Mesenchymal stem cell (in vitro differentiated cells and primary cell): ENCODE measurements around the gene C10orf143. TPM values are rescaled to one million over a fixed set of nuclear protein-coding genes. Genes with fewer than 3 reads are reported as not detected.

Experiments
- DNase-seq: peaks from one replicate; pipeline ENCODE4 v3.0.0-alpha.2; 2013
- H2AFZ ChIP-seq: one replicate; pipeline ENCODE4 v1.6.1; 2013; ENCODE audit warnings: low read depth, mild to moderate bottlenecking, control low read depth, inconsistent platforms, low read length, moderate library complexity
- H2AK5ac ChIP-seq: 2 replicates; pipeline ENCODE4 v1.6.1; 2013; ENCODE audit warnings: low read length, moderate library complexity, mild to moderate bottlenecking, inconsistent platforms; ENCODE audit not compliant: severe bottlenecking
- H2BK120ac ChIP-seq: one replicate; pipeline ENCODE4 v1.6.1; 2013; ENCODE audit warnings: low read depth, mild to moderate bottlenecking, inconsistent platforms, low read length, moderate library complexity
- H2BK12ac ChIP-seq, 2 experiments: one replicate each; pipeline ENCODE4 v1.6.1; 2013; ENCODE audit warnings: inconsistent platforms in 2 of 2, low read length in 2 of 2, mild to moderate bottlenecking in 2 of 2, moderate library complexity in 2 of 2, control low read depth in 1 of 2
- H2BK15ac ChIP-seq: one replicate; pipeline ENCODE4 v1.6.1; 2013; ENCODE audit warnings: mild to moderate bottlenecking, low read depth, inconsistent platforms; ENCODE audit not compliant: poor library complexity, severe bottlenecking
- H2BK5ac ChIP-seq: 2 replicates; pipeline ENCODE4 v1.6.1; 2013; ENCODE audit warnings: low read depth, mild to moderate bottlenecking, low read length, control low read depth, inconsistent platforms; ENCODE audit not compliant: poor library complexity, severe bottlenecking
- H3K14ac ChIP-seq, 2 experiments: one replicate each; pipeline ENCODE4 v1.6.1; 2013; ENCODE audit warnings: inconsistent platforms in 2 of 2, low read length in 2 of 2, control low read depth in 1 of 2, mild to moderate bottlenecking in 1 of 2, moderate library complexity in 1 of 2
- H3K18ac ChIP-seq, 2 experiments: one replicate each; pipeline ENCODE4 v1.6.1; 2013; ENCODE audit warnings: inconsistent platforms in 2 of 2, low read length in 2 of 2, control low read depth in 1 of 2, low read depth in 1 of 2, mild to moderate bottlenecking in 1 of 2
- H3K23ac ChIP-seq, 2 experiments: one replicate each; pipeline ENCODE4 v1.6.1; 2013; ENCODE audit warnings: inconsistent platforms in 2 of 2, low read length in 2 of 2, mild to moderate bottlenecking in 2 of 2, moderate library complexity in 2 of 2, control low read depth in 1 of 2
- H3K27ac ChIP-seq: 2 replicates; pipeline ENCODE4 v1.5.1; 2013; ENCODE audit warnings: mild to moderate bottlenecking, moderate library complexity, low read length, control low read depth, inconsistent platforms; ENCODE audit not compliant: poor library complexity, severe bottlenecking
- H3K27me3 ChIP-seq, 2 experiments: 2 replicates each; pipeline versions ENCODE4 v1.6.1 to v1.7.0; 2013; ENCODE audit warnings: low read length in 2 of 2, mild to moderate bottlenecking in 2 of 2, moderate library complexity in 2 of 2, control low read depth in 1 of 2, inconsistent platforms in 1 of 2; ENCODE audit not compliant: control insufficient read depth in 1 of 2, insufficient read depth in 1 of 2
- H3K36me3 ChIP-seq, 2 experiments: 2 replicates each; pipeline versions ENCODE4 v1.6.1 to v1.7.0; 2013; ENCODE audit warnings: low read length in 2 of 2, control low read depth in 1 of 2, inconsistent platforms in 1 of 2, low read depth in 1 of 2, mild to moderate bottlenecking in 1 of 2; ENCODE audit not compliant: insufficient read depth in 2 of 2, control insufficient read depth in 1 of 2
- H3K4ac ChIP-seq, 2 experiments: one replicate each; pipeline ENCODE4 v1.6.1; 2013; ENCODE audit warnings: inconsistent platforms in 2 of 2, low read length in 2 of 2, mild to moderate bottlenecking in 2 of 2, moderate library complexity in 2 of 2, control low read depth in 1 of 2, low read depth in 1 of 2
- H3K4me1 ChIP-seq: 2 replicates; pipeline ENCODE4 v1.6.1; 2013; ENCODE audit warnings: low read depth, low read length, control low read depth; ENCODE audit not compliant: control insufficient read depth, insufficient read depth
- H3K4me2 ChIP-seq: 2 replicates; pipeline ENCODE4 v1.6.1; 2013; ENCODE audit warnings: low read length, mild to moderate bottlenecking, inconsistent platforms; ENCODE audit not compliant: poor library complexity, severe bottlenecking
- H3K4me3 ChIP-seq, 2 experiments: 2 replicates each; pipeline versions ENCODE4 v1.5.1 to v1.7.0; 2013; ENCODE audit warnings: low read length in 2 of 2, mild to moderate bottlenecking in 2 of 2, control low read depth in 1 of 2, low read depth in 1 of 2; ENCODE audit not compliant: insufficient read depth in 1 of 2
- H3K79me1 ChIP-seq: replicated peaks from 2 replicates; pipeline ENCODE4 v1.6.1; 2013; ENCODE audit warnings: mild to moderate bottlenecking, control low read depth, low read length, inconsistent platforms; ENCODE audit not compliant: poor library complexity, severe bottlenecking
- H3K9ac ChIP-seq: 2 replicates; pipeline ENCODE4 v1.7.0; 2013; ENCODE audit warnings: mild to moderate bottlenecking, low read length, moderate library complexity
- H3K9me3 ChIP-seq: 2 replicates; pipeline ENCODE4 v1.7.0; 2013; ENCODE audit warnings: mild to moderate bottlenecking, low read length; ENCODE audit not compliant: control insufficient read depth
- H4K8ac ChIP-seq: one replicate; pipeline ENCODE4 v1.6.1; 2013; ENCODE audit warnings: inconsistent platforms, mild to moderate bottlenecking, low read length, moderate library complexity
- H4K91ac ChIP-seq: one replicate; pipeline ENCODE4 v1.6.1; 2013; ENCODE audit warnings: mild to moderate bottlenecking, low read length, inconsistent platforms
- WGBS: methylation state at CpG from one replicate; pipeline ENCODE4 v1.1.7; 2013; ENCODE audit warnings: mixed read lengths; 5-methylcytosine and 5-hydroxymethylcytosine counted together
- polyA plus RNA-seq, 2 experiments: library from polyadenylated mRNA; stranded (reverse); fragments of 200-250 nt; gene quantifications; one replicate each; pipeline ENCODE4 v1.2.3, GENCODE V29; 2013

Gene C10orf143
- 1.1 TPM for polyA plus RNA-seq (2013, experiment 1 of 2)
- polyA plus RNA-seq (2013, experiment 2 of 2) = 1.2 TPM

DNA sequence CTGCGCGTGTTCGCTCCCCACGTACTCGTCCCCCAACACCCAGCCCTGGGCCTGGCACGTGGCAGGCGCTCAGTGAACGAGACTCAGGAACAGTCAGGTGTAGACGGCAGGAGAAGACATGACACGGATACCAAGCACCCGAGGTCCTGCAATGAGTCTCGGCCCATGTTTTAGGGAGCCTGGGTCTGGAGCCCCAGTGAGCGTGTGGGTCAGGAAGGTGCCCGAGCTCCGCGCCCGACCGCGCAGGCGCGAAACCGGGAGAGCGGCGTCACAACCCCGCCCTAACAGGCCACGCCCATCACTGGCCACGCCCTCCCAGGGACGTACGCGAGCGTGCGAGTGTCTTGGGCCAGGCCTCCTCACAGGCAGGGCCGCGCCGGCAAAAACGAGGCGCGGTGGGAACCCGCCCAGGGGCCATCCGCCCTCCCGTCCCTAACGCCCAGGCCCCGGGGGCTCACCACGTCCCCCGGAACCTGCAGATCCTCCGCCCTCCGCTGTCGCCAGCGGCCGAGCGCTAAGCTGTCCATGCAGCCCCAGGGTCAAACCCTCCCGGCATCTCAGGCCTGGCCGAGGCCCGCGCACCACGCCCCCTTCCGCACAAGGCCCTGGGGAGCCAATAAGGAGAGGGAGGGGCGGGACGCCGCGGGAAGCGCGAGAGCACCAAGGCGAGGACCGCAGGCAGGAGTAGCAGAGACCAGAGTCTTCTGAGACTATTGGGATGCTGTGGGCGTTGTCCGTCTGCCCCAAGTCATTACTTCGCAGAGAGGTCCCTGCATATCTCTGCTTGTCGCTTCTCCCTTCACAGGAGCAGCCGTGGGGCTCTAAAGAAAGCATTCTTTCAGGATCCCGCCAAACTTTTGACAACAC, at the start of gene C10orf143:
C10orf143 (minus strand) TSS at position 585 of the 867 bp plus-strand sequence; CDS start at position 527, 58 bp downstream.
- H3K4me2 ChIP-seq = peak within 1 kb of the TSS; percentile 99
- peak within 1 kb of the TSS; percentile 89 for H4K8ac ChIP-seq
- H3K27ac ChIP-seq = peak within 1 kb of the TSS; percentile 70
- WGBS = under 1% methylated on average over 58 of the region's 71 CpGs
- H3K18ac ChIP-seq = peak within 1 kb of the TSS; percentile 85 to 95
- H3K27me3 ChIP-seq = no peaks in the 10 kb centered on the region
- H2BK120ac ChIP-seq = peak within 1 kb of the TSS; percentile 71
- peaks cover 0 to 4% of the 10 kb centered on the region in 2 experiments for H3K36me3 ChIP-seq
- H3K4ac ChIP-seq = peak within 1 kb of the TSS; percentile 83
- H3K23ac ChIP-seq = peak within 1 kb of the TSS in 1 of 2 experiments; percentile 87
- H3K14ac ChIP-seq = peak within 1 kb of the TSS in 1 of 2 experiments; percentile 91
- peak within 1 kb of the TSS; percentile 97 for H2BK15ac ChIP-seq
- peak within 1 kb of the TSS; percentile 84 for H4K91ac ChIP-seq
- H3K9ac ChIP-seq = peak within 1 kb of the TSS; percentile 97
- peaks cover 11% of the 10 kb centered on the region for H3K4me1 ChIP-seq
- peak within 1 kb of the TSS; percentile 85 to 98 for H3K4me3 ChIP-seq
- peaks cover 17% of the 10 kb centered on the region for H3K79me1 ChIP-seq
- H2AK5ac ChIP-seq = peak within 1 kb of the TSS; percentile 35
- H2BK12ac ChIP-seq = peak within 1 kb of the TSS in 1 of 2 experiments; percentile 80
- peak within 1 kb of the TSS; percentile 97 for H2AFZ ChIP-seq
- peak within 1 kb of the TSS; percentile 81 for H2BK5ac ChIP-seq
- DNase-seq = peak; percentile 99
- no peaks in the 10 kb centered on the region for H3K9me3 ChIP-seq

DNA sequence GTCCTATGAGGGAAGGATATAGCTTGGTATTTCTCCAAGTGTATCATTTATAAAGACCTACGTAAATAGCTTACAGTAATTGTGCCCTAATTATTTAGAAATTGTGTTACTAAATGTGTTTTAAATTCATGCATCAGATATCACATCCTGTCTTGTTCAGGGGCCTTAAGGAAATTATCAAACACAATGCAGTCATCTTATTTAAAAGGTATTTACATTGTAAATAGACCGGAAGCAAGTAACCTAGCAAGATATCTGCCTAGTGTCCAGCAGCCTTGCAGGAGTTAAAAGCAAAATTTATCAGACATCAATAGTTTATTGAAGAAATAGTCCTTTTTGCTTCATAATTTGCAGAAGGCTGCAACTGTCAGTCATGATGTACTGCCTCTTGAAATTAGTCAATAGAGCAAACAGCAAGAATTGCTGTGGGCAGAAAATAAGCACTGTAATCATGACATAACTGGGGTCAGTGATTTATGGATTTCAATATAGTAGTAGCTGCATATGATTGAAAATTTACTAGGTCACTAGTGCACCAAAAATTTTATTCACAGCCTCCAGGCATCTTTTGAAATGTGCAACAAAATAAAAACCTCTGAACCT, 48.7 kb upstream of the C10orf143 start:
- no peak overlapping the region for H2BK120ac ChIP-seq
- H2BK5ac ChIP-seq = no peak overlapping the region
- H3K4ac ChIP-seq = no peak overlapping the region
- H3K9ac ChIP-seq = no peak overlapping the region
- no peak overlapping the region for H3K27ac ChIP-seq
- H3K4me3 ChIP-seq = no peak overlapping the region
- H3K18ac ChIP-seq = no peak overlapping the region
- no peak overlapping the region for H3K23ac ChIP-seq
- no peak overlapping the region for H3K14ac ChIP-seq
- H3K4me2 ChIP-seq = no peak overlapping the region
- H4K8ac ChIP-seq = no peak overlapping the region
- H3K79me1 ChIP-seq = peaks cover 30% of the 10 kb centered on the region
- DNase-seq = no peak
- no peak overlapping the region for H2AK5ac ChIP-seq
- 80% methylated on average over 1 of the region's 2 CpGs for WGBS
- H3K9me3 ChIP-seq = no peaks in the 10 kb centered on the region
- no peak overlapping the region for H2BK15ac ChIP-seq
- peaks cover 2% of the 10 kb centered on the region for H3K4me1 ChIP-seq
- H2AFZ ChIP-seq = no peak overlapping the region
- no peaks in the 10 kb centered on the region for H3K27me3 ChIP-seq
- H4K91ac ChIP-seq = no peak overlapping the region
- H3K36me3 ChIP-seq = peaks cover 13 to 71% of the 10 kb centered on the region in 2 experiments
- no peak overlapping the region for H2BK12ac ChIP-seq

DNA sequence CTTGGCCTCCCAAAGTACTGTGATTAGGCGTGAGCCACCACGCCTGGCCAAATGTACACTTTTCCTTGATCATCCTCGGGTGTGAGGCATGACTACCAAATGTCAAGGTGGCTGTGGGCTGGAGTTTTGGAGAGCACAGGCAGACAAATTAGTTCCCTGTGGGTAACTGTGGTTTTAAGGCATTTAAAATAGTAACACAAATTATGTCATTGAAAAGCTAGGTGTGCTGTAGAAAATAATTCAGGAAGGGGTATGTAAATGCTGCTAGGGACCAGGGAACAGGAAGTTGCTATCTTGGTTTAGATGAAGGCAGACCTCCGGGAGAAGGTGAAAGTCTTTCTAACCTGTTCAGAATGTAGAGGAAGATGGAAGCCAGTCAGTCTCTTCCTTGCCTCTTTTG, 35.4 kb upstream of the C10orf143 start:
- Histone ChIP-seq H3K4me3 (no peak overlapping the region), H3K27ac (no peak overlapping the region), H2BK120ac (no peak overlapping the region), H4K8ac (no peak overlapping the region), H2AK5ac (no peak overlapping the region), H3K18ac (no peak overlapping the region), H3K14ac (no peak overlapping the region), H3K4ac (no peak overlapping the region), H3K27me3 (no peaks in the 10 kb centered on the region), H4K91ac (no peak overlapping the region), H2AFZ (no peak overlapping the region), H3K9ac (no peak overlapping the region), H2BK15ac (no peak overlapping the region), H2BK5ac (no peak overlapping the region), H3K4me1 (peaks cover 5% of the 10 kb centered on the region), H3K36me3 (peaks cover 18 to 65% of the 10 kb centered on the region in 2 experiments), H2BK12ac (no peak overlapping the region), H3K4me2 (no peak overlapping the region), H3K9me3 (no peaks in the 10 kb centered on the region), H3K79me1 (peaks cover 16% of the 10 kb centered on the region), H3K23ac (no peak overlapping the region)
- WGBS = 73% methylated on average over 4 of the region's 4 CpGs
- DNase-seq = no peak

DNA sequence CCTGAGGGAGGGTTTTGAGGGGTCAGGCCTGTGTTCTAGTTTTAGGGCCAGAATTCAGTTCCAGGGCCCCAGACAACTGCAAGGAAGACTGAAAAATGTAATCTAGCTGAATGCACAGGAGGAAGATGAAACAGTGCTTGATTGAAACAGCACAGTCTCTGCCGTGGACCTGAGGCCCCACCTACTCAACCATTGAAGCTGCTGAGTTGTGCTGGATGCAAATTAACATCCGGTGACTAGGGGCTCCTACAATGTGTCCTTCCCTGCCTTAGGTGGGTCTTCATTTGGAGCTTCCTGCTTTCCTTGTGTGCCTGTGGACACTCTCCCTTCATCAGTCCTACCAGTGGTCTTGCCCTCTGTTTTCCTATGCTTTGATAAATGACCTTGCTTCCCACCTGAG, 31.2 kb upstream of the C10orf143 start:
- no peak overlapping the region for H3K9ac ChIP-seq
- no peak overlapping the region for H3K4me3 ChIP-seq
- H2AK5ac ChIP-seq = no peak overlapping the region
- WGBS = 47% methylated on average over 2 of the region's 2 CpGs
- H4K8ac ChIP-seq = no peak overlapping the region
- no peak overlapping the region for H3K18ac ChIP-seq
- no peaks in the 10 kb centered on the region for H3K27me3 ChIP-seq
- H3K27ac ChIP-seq = no peak overlapping the region
- H3K79me1 ChIP-seq = peaks cover 5% of the 10 kb centered on the region
- H2AFZ ChIP-seq = no peak overlapping the region
- no peak overlapping the region for H3K4ac ChIP-seq
- peaks cover 19% of the 10 kb centered on the region for H3K4me1 ChIP-seq
- no peak overlapping the region for H2BK12ac ChIP-seq
- H3K23ac ChIP-seq = no peak overlapping the region
- H3K14ac ChIP-seq = no peak overlapping the region
- H3K36me3 ChIP-seq = peaks cover 8 to 44% of the 10 kb centered on the region in 2 experiments
- no peak overlapping the region for H2BK15ac ChIP-seq
- H4K91ac ChIP-seq = no peak overlapping the region
- H2BK120ac ChIP-seq = no peak overlapping the region
- no peak overlapping the region for H3K4me2 ChIP-seq
- DNase-seq = no peak
- no peak overlapping the region for H2BK5ac ChIP-seq
- H3K9me3 ChIP-seq = no peaks in the 10 kb centered on the region
